Skeletal muscle satellite cell (primary cell): ENCODE measurements around the gene PSMB2. TPM values are rescaled to one million over a fixed set of nuclear protein-coding genes. Genes with fewer than 3 reads are reported as not detected.
"Not testable (repeated sequence)": the region's sequence is repeated elsewhere in the genome, so short reads cannot be mapped to it uniquely, and the experiment has no call there.

Experiments
- H3K27me3 ChIP-seq: 2 replicates; pipeline ENCODE4 v1.7.0; 2013; ENCODE audit warnings: low read length; ENCODE audit not compliant: control insufficient read depth, insufficient read depth
- H3K36me3 ChIP-seq: 2 replicates; pipeline ENCODE4 v1.7.0; 2013; ENCODE audit warnings: mild to moderate bottlenecking, control low read depth, low read length; ENCODE audit not compliant: insufficient read depth
- H3K4me1 ChIP-seq: 2 replicates; pipeline ENCODE4 v1.7.0; 2013; ENCODE audit warnings: low read length; ENCODE audit not compliant: control insufficient read depth, insufficient read depth
- H3K4me2 ChIP-seq: 2 replicates; pipeline ENCODE4 v1.7.0; 2013; ENCODE audit warnings: mild to moderate bottlenecking, low read length
- H3K4me3 ChIP-seq: 2 replicates; pipeline ENCODE4 v1.7.0; 2013; ENCODE audit warnings: low read length
- H3K9ac ChIP-seq: 2 replicates; pipeline ENCODE4 v1.7.0; 2013; ENCODE audit warnings: mild to moderate bottlenecking, low read depth, low read length, moderate library complexity
- H3K9me3 ChIP-seq: replicated peaks from 2 replicates; pipeline ENCODE4 v1.7.0; 2013; ENCODE audit warnings: mild to moderate bottlenecking, control low read depth, low read length
- total RNA-seq: library from RNA; depleted of rRNA; stranded (reverse); fragments of >200 nt; gene quantifications from 2 replicates; pipeline ENCODE4 v1.2.3, GENCODE V29; 2012; rRNA removed

Gene PSMB2
- total RNA-seq, result 26.1 and 35.8 TPM in 2 replicates

DNA sequence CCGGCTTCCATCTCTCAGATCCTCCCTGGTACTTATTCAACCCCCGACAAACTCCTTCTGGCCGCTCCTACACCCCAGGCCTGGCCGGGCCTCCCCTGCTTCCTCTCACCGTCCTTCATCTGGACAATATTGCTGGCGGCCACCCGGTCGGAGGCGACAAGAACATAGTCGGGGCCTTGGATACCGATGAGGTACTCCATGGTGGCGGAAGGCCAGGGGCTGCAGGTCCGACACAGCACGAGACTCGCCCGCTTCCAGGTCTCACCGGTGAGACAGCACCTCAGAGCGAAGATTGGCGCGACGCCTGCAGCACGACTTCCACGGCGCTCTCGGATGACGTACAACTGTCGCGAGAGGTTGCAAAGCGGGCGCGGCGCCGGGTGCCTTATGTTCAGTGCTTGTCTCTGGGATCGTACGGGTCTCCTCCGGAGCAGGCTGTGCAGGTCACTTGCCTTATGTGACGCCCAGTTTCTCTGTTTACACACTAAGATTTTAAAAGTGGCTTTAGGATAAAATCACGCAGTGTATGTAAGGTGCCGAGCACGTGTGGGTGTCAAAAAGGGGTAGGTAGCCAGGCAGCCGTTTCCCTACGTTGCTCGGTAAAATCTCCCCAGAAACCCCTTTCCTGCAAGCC lies at the start of gene PSMB2:
PSMB2 (minus strand) TSS at position 294 of the 634 bp plus-strand sequence; CDS start at position 200, 94 bp downstream.
- H3K27me3 ChIP-seq, result peaks cover 14% of the 10 kb centered on the region
- peaks cover 22% of the 10 kb centered on the region for H3K4me1 ChIP-seq
- peak within 1 kb of the TSS; percentile 99 for H3K9ac ChIP-seq
- H3K36me3 ChIP-seq, result no peaks in the 10 kb centered on the region
- peak within 1 kb of the TSS; percentile 97 for H3K4me3 ChIP-seq
- H3K4me2 ChIP-seq, result peak within 1 kb of the TSS; percentile 95
- H3K9me3 ChIP-seq, result no peaks in the 10 kb centered on the region

DNA sequence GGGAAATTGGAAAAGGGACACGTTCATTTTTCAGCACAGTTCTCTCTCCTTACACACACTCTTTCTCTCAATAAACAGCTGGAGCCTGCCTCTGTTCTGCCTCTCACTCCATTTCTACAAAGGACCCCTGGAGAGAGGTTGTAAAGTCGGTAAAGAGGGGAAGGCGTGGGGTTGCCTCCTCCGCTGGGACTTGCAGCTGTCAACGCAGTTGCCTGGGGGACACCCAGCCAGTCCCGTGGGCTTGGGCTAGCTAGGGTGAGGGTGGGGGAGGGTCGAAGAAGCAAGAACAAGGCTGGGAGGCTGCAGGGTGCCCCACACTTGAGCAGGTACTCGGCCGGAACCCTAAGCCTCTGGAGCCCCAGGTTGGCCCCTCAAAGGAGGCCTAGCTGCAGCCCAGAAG lies 49.8 kb upstream of the PSMB2 start:
- no peaks in the 10 kb centered on the region for H3K9me3 ChIP-seq
- peaks cover 36% of the 10 kb centered on the region for H3K27me3 ChIP-seq
- H3K4me2 ChIP-seq, result no peak overlapping the region

GRCh38 chr1:35690103-35690502 lies 48.8 kb upstream of the PSMB2 start:
- H3K9me3 ChIP-seq, H3K4me1 ChIP-seq, H3K4me2 ChIP-seq, H3K9ac ChIP-seq, H3K36me3 ChIP-seq, H3K4me3 ChIP-seq: not testable (repeated sequence)
- H3K27me3 ChIP-seq, result peaks cover 39% of the 10 kb centered on the region

More for the DNA sequence above, 49.8 kb upstream of the PSMB2 start:
- Histone ChIP-seq H3K36me3 (no peaks in the 10 kb centered on the region), H3K4me3 (no peak overlapping the region), H3K9ac (no peak overlapping the region), H3K4me1 (no peaks in the 10 kb centered on the region)

GRCh38 chr1:35688161-35688560 lies 46.8 kb upstream of the PSMB2 start:
- H3K36me3 ChIP-seq, result no peaks in the 10 kb centered on the region
- H3K9ac ChIP-seq, result no peak overlapping the region
- H3K4me2 ChIP-seq, result no peak overlapping the region
- H3K4me3 ChIP-seq, result no peak overlapping the region
- H3K27me3 ChIP-seq, result peaks cover 58% of the 10 kb centered on the region
- no peaks in the 10 kb centered on the region for H3K9me3 ChIP-seq
- H3K4me1 ChIP-seq, result no peaks in the 10 kb centered on the region

DNA sequence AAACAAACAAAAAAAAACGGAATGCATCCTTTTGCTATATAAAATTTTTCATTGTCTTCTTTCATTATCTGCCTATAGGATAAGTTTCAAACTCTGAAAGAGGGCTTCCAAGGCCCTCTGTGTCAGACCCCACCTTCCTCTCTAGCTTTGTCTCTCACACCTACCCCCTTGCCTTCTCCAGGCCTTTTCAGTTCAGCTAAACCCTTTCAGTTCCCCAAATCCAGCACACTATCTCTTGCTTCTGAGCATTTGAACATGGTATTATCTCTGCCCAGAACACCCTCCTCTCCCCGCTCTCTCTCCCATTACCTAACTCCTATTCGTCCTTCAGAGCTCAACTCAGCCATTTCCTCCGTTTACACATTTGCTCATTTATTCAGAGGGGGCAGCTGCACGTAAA lies 41.7 kb upstream of the PSMB2 start:
- Histone ChIP-seq H3K4me3 (no peak overlapping the region), H3K4me1 (no peaks in the 10 kb centered on the region), H3K27me3 (peaks cover 55% of the 10 kb centered on the region), H3K9ac (no peak overlapping the region), H3K4me2 (no peak overlapping the region), H3K9me3 (no peaks in the 10 kb centered on the region), H3K36me3 (no peaks in the 10 kb centered on the region)

DNA sequence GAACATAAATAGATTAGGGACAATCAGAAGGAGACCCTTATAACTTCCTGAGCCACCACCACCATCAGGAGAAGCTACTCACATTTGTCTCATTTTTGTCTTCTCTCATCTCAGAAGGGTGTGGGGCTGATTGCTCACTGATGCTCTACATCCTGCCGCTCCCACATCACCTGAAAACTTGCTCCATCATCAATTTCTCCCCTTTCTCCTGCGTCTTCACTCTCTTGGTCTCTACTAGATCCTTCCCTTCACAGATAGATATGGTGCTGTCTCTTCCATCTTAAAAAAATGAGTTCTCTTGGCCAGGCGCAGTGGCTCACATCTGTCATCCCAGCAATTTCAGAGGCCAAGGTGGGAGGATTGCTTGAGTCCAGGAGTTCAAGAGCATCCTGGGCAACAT lies 38.9 kb upstream of the PSMB2 start:
- peaks cover 56% of the 10 kb centered on the region for H3K27me3 ChIP-seq
- H3K9me3 ChIP-seq, result no peaks in the 10 kb centered on the region
- H3K36me3 ChIP-seq, result no peaks in the 10 kb centered on the region
- no peak overlapping the region for H3K4me3 ChIP-seq
- no peaks in the 10 kb centered on the region for H3K4me1 ChIP-seq
- H3K4me2 ChIP-seq, result no peak overlapping the region
- no peak overlapping the region for H3K9ac ChIP-seq

- H3K9ac ChIP-seq, result no peak overlapping the region
- H3K27me3 ChIP-seq, result peaks cover 44% of the 10 kb centered on the region
- H3K4me2 ChIP-seq, result no peak overlapping the region
- H3K9me3 ChIP-seq, result no peaks in the 10 kb centered on the region
- no peaks in the 10 kb centered on the region for H3K4me1 ChIP-seq
- H3K4me3 ChIP-seq, result no peak overlapping the region
- H3K36me3 ChIP-seq, result no peaks in the 10 kb centered on the region
Observed at GRCh38 chr1:35675773-35676172, 34.4 kb upstream of the PSMB2 start.

- H3K4me3 ChIP-seq, result no peak overlapping the region
- no peaks in the 10 kb centered on the region for H3K4me1 ChIP-seq
- H3K9me3 ChIP-seq, result no peaks in the 10 kb centered on the region
- H3K27me3 ChIP-seq, result peaks cover 34% of the 10 kb centered on the region
- no peaks in the 10 kb centered on the region for H3K36me3 ChIP-seq
- no peak overlapping the region for H3K9ac ChIP-seq
- no peak overlapping the region for H3K4me2 ChIP-seq
Observed at GRCh38 chr1:35674111-35674510, 32.8 kb upstream of the PSMB2 start.

- Histone ChIP-seq H3K9me3 (no peaks in the 10 kb centered on the region), H3K4me3 (no peak overlapping the region), H3K4me2 (no peak overlapping the region), H3K36me3 (no peaks in the 10 kb centered on the region), H3K27me3 (peaks cover 30% of the 10 kb centered on the region), H3K9ac (no peak overlapping the region), H3K4me1 (no peaks in the 10 kb centered on the region)
Observed at GRCh38 chr1:35672116-35672515, 30.8 kb upstream of the PSMB2 start.

GRCh38 chr1:35668506-35668905 lies 27.2 kb upstream of the PSMB2 start:
- no peak overlapping the region for H3K4me3 ChIP-seq
- H3K36me3 ChIP-seq, result no peaks in the 10 kb centered on the region
- no peak overlapping the region for H3K4me2 ChIP-seq
- no peaks in the 10 kb centered on the region for H3K9me3 ChIP-seq
- no peak overlapping the region for H3K9ac ChIP-seq
- no peaks in the 10 kb centered on the region for H3K4me1 ChIP-seq
- peaks cover 33% of the 10 kb centered on the region for H3K27me3 ChIP-seq

DNA sequence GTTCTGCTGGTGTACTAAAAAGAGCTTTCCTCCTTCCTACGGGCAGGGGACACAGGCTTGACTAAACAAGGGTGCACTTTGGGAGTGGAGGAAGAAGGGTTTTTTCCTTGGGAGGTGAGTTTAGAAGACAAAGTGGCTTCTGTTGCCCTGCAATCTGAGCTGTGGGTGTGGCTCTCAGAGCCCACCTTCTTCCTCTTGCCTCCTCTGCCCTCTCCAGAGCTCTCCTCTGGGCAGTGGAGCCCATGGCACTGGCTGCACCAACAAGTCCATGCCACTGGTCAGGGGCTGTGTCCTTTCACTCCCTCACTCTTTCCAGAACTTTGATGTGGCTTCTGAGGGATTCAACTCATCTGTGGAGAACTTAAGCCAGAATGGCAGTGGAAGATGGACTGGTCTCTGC lies 25.6 kb upstream of the PSMB2 start:
- Histone ChIP-seq H3K4me2 (no peak overlapping the region), H3K4me1 (no peaks in the 10 kb centered on the region), H3K4me3 (no peak overlapping the region), H3K27me3 (peaks cover 23% of the 10 kb centered on the region), H3K9ac (no peak overlapping the region), H3K36me3 (no peaks in the 10 kb centered on the region), H3K9me3 (no peaks in the 10 kb centered on the region)

- Histone ChIP-seq H3K4me1 (no peaks in the 10 kb centered on the region), H3K4me3 (no peak overlapping the region), H3K36me3 (no peaks in the 10 kb centered on the region), H3K9ac (no peak overlapping the region), H3K4me2 (no peak overlapping the region), H3K9me3 (no peaks in the 10 kb centered on the region), H3K27me3 (peaks cover 20% of the 10 kb centered on the region)
Observed at GRCh38 chr1:35666216-35666615, 24.9 kb upstream of the PSMB2 start.
